ENCODE data around the gene MAGEL2.

DNA sequence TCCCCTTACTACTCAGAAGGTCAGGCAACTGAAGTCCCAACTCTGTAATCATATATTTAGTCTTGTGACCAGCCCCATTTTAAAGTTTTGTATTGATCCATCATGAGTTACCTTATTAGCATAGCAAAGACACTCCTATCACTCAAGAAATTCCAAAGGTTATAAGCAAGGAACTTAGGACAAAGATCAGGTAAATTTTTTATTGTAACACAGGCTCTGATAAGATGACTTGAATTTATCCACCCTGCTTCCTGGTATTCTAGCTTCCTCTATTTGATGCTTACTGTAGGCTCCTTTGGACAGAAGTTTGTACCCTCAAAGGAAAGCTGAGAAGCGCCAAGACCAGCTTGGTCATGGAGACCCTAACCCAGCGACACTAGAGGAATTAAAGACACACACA is 47.6 kb upstream of the MAGEL2 start:
- no peak for TF ChIP-seq POLR2A (IDR thresholded peaks at IDR 0.05; ENCODE audit: borderline replicate concordance, extremely low read depth, insufficient read depth, insufficient read length)
- TF ChIP-seq, protein P1, sequence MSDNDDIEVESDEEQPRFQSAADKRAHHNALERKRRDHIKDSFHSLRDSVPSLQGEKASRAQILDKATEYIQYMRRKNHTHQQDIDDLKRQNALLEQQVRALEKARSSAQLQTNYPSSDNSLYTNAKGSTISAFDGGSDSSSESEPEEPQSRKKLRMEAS (IDR thresholded peaks at IDR 0.05): no peak
- TF ChIP-seq EZH2 (IDR thresholded peaks at IDR 0.05): no peak
- TF ChIP-seq, protein P2, sequence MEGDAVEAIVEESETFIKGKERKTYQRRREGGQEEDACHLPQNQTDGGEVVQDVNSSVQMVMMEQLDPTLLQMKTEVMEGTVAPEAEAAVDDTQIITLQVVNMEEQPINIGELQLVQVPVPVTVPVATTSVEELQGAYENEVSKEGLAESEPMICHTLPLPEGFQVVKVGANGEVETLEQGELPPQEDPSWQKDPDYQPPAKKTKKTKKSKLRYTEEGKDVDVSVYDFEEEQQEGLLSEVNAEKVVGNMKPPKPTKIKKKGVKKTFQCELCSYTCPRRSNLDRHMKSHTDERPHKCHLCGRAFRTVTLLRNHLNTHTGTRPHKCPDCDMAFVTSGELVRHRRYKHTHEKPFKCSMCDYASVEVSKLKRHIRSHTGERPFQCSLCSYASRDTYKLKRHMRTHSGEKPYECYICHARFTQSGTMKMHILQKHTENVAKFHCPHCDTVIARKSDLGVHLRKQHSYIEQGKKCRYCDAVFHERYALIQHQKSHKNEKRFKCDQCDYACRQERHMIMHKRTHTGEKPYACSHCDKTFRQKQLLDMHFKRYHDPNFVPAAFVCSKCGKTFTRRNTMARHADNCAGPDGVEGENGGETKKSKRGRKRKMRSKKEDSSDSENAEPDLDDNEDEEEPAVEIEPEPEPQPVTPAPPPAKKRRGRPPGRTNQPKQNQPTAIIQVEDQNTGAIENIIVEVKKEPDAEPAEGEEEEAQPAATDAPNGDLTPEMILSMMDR (IDR thresholded peaks at IDR 0.05 in 2 of 3, conservative IDR thresholded peaks at IDR 0.05 in 1 of 3; ENCODE audit: borderline replicate concordance in 1 of 3, insufficient read depth in 1 of 3, low read depth in 2 of 3, low read length in 2 of 3): no peak
- TF ChIP-seq YY1 (IDR thresholded peaks at IDR 0.05; ENCODE audit: extremely low read depth, insufficient replicate concordance, low read depth, low read length): no peak
- no peak for TF ChIP-seq SIN3A (IDR thresholded peaks at IDR 0.05; ENCODE audit: low read depth)
- TF ChIP-seq SRF (IDR thresholded peaks at IDR 0.05; ENCODE audit: low read depth): no peak
- no peak for TF ChIP-seq RAD21 (IDR thresholded peaks at IDR 0.05; ENCODE audit: low read depth)
- no peak for TF ChIP-seq POLR2AphosphoS5 (IDR thresholded peaks at IDR 0.05; ENCODE audit: low read depth, low read length)
- TF ChIP-seq ZNF274 (IDR thresholded peaks at IDR 0.05; ENCODE audit: low read depth, low read length): no peak
- no peak for TF ChIP-seq SP1 (IDR thresholded peaks at IDR 0.05; ENCODE audit: low read depth)
- TF ChIP-seq, protein P3, sequence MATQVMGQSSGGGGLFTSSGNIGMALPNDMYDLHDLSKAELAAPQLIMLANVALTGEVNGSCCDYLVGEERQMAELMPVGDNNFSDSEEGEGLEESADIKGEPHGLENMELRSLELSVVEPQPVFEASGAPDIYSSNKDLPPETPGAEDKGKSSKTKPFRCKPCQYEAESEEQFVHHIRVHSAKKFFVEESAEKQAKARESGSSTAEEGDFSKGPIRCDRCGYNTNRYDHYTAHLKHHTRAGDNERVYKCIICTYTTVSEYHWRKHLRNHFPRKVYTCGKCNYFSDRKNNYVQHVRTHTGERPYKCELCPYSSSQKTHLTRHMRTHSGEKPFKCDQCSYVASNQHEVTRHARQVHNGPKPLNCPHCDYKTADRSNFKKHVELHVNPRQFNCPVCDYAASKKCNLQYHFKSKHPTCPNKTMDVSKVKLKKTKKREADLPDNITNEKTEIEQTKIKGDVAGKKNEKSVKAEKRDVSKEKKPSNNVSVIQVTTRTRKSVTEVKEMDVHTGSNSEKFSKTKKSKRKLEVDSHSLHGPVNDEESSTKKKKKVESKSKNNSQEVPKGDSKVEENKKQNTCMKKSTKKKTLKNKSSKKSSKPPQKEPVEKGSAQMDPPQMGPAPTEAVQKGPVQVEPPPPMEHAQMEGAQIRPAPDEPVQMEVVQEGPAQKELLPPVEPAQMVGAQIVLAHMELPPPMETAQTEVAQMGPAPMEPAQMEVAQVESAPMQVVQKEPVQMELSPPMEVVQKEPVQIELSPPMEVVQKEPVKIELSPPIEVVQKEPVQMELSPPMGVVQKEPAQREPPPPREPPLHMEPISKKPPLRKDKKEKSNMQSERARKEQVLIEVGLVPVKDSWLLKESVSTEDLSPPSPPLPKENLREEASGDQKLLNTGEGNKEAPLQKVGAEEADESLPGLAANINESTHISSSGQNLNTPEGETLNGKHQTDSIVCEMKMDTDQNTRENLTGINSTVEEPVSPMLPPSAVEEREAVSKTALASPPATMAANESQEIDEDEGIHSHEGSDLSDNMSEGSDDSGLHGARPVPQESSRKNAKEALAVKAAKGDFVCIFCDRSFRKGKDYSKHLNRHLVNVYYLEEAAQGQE (IDR thresholded peaks at IDR 0.05; ENCODE audit: low read depth): no peak
- no peak for TF ChIP-seq ZFX (IDR thresholded peaks at IDR 0.05)
